Right lobe of liver (tissue), 4 donors: ENCODE results near the gene KRTAP4-7.
"Not testable (repeated sequence)": the region's sequence is repeated elsewhere in the genome, so short reads cannot be mapped to it uniquely, and the experiment has no call there.

ENCODE experiments used
- CTCF ChIP-seq, 4 donors: fragments of 200-600 bp in 3 of 4; fragments of 450-650 bp in 1 of 4; IDR thresholded peaks; one replicate each; pipeline versions ENCODE4 v1.5.1 to v1.8.0; 2016 to 2022; ENCODE audit warnings: antibody characterized with exemption in 4 of 4, mild to moderate bottlenecking in 2 of 4
- POLR2A ChIP-seq: fragments of 450-650 bp; IDR thresholded peaks from one replicate; pipeline ENCODE4 v1.6.1; 2017; ENCODE audit warnings: antibody characterized with exemption, mild to moderate bottlenecking
- donor health status: DM: no; HTN: no; CAD: no.
- donor health status: DM: no; HTN: no; CAD: no.
- donor health status: DM: no; HTN: yes; CAD: no.

- not testable (repeated sequence) for TF ChIP-seq CTCF (IDR thresholded peaks at IDR 0.05); POLR2A
Measured at GRCh38 chr17:41046735-41047465, 37.0 kb upstream of the KRTAP4-7 start, which contains the start of gene KRTAP2-1.
